Upper lobe of right lung (tissue), 1 donor: Measurements from ENCODE around the gene GAD1. TPM values are rescaled to one million over a fixed set of nuclear protein-coding genes. Genes with fewer than 3 reads are reported as not detected.
A peak's percentile ranks its signal among the peaks of the same experiment; 100 is the strongest.

Experiments used
- ATAC-seq: fragments of 200-7000 bp; cut with Tn5 transposase; one replicate; pipeline ENCODE4 v1.9.1; 2020; ENCODE audit warnings: mild to moderate bottlenecking, moderate library complexity
- DNase-seq: peaks from one replicate; pipeline ENCODE4 v3.0.0-alpha.2; 2020
- H3K27ac ChIP-seq: fragments of 200-600 bp; one replicate; pipeline ENCODE4 v1.8.0; 2022
- H3K27me3 ChIP-seq: fragments of 200-600 bp; one replicate; pipeline ENCODE4 v1.8.0; 2022; ENCODE audit warnings: mild to moderate bottlenecking
- H3K36me3 ChIP-seq: fragments of 200-600 bp; one replicate; pipeline ENCODE4 v1.8.0; 2022
- H3K4me1 ChIP-seq: fragments of 200-600 bp; one replicate; pipeline ENCODE4 v1.8.0; 2022
- H3K4me3 ChIP-seq: fragments of 200-600 bp; one replicate; pipeline ENCODE4 v1.8.0; 2022; ENCODE audit warnings: mild to moderate bottlenecking
- H3K9me3 ChIP-seq: fragments of 200-600 bp; one replicate; pipeline ENCODE4 v1.8.0; 2022
- intact Hi-C: fragments of 100-400 bp; cut with DNase I; formaldehyde crosslinking; loops from one replicate; pipeline ENCODE4 v1.11.0; 2022
- total RNA-seq: library from RNA; stranded (reverse); fragmentation: NEBNext Ultra II Directional; extraction: Animal tissue kit (Norgen Biotek cat#: 25700); gene quantifications from one replicate; pipeline ENCODE4 v1.2.1, GENCODE V29; 2021
- TF ChIP-seq, protein P1 (sequence below): fragments of 200-600 bp; IDR thresholded peaks from one replicate; pipeline ENCODE4 v1.8.0; 2022; ENCODE audit warnings: antibody characterized with exemption
- donor health status: DM: no; HTN: yes; CAD: no; lungs with severe emphysema.

Gene GAD1
- total RNA-seq, 1 donor from 2014 or later: not detected

DNA sequence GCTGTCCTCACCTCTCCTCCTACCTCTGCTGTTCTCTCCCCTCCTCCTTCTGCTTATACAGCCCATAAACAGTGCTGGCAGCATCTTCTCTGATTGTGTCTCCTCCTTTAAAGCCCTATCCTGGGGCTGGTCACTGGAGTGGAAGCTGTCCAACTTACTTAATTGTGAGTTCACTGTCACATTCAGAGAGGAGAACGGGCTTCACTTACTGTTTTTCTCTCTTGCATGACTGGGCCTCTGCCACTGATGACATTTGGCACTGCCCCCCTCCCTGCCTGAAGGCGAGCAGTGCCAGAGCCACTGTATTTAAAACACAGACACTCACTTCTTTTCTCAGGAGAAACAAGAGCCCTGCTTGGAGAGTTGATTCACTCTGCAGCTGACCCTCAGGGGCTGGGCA, 12.3 kb downstream of the GAD1 start:
- DNase-seq (no peak), ATAC-seq (no peak)
- H3K27me3 ChIP-seq: peaks cover 26% of the 10 kb centered on the region
- no peak overlapping the region for H3K27ac ChIP-seq
- TF ChIP-seq, protein P1, sequence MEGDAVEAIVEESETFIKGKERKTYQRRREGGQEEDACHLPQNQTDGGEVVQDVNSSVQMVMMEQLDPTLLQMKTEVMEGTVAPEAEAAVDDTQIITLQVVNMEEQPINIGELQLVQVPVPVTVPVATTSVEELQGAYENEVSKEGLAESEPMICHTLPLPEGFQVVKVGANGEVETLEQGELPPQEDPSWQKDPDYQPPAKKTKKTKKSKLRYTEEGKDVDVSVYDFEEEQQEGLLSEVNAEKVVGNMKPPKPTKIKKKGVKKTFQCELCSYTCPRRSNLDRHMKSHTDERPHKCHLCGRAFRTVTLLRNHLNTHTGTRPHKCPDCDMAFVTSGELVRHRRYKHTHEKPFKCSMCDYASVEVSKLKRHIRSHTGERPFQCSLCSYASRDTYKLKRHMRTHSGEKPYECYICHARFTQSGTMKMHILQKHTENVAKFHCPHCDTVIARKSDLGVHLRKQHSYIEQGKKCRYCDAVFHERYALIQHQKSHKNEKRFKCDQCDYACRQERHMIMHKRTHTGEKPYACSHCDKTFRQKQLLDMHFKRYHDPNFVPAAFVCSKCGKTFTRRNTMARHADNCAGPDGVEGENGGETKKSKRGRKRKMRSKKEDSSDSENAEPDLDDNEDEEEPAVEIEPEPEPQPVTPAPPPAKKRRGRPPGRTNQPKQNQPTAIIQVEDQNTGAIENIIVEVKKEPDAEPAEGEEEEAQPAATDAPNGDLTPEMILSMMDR: no peak
- H3K36me3 ChIP-seq: no peaks in the 10 kb centered on the region
- intact Hi-C loops: no loop called here
- no peaks in the 10 kb centered on the region for H3K9me3 ChIP-seq
- H3K4me3 ChIP-seq: no peak overlapping the region
- no peaks in the 10 kb centered on the region for H3K4me1 ChIP-seq

DNA sequence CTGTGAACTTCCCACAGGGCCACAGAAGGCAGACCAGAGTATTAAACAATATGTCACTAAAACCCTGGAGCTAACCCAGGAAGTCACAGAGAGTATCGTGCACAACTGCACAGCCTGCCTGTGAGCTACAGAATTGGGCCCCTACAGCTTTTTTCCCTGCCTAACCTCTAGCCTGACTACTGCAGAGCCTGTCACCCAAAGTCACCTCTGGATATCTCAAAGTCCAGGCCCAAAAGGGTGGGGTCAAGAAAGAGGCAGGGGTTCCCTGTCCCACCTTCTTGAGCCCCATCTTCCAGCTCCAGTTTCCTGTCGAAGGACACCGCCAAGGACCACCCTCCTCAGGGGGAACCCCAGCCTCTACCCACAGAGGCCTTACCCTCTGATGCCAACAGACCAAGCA, 13.5 kb downstream of the GAD1 start:
- Histone ChIP-seq H3K4me1 (no peaks in the 10 kb centered on the region), H3K27me3 (peaks cover 17% of the 10 kb centered on the region)
- intact Hi-C loops: no loop called here

DNA sequence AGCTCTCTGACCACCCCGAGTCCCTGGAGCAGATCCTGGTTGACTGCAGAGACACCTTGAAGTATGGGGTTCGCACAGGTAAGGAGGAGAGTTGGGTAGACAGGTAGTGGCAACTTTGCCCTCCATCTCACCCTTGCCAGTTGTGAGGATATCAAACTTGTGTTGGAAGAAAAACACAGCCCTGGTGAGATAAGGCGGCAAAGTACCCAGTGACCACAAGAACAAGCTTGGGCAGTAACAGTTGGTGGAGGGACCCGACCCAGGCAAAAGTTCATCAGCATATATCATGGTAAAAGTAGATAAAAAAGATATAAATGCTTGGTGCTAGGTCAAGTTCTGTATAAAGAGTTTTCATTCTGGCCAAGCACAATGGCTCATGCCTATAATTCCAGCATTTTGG, 14.4 kb downstream of the GAD1 start:
- H3K36me3 ChIP-seq: no peaks in the 10 kb centered on the region
- no peak for DNase-seq
- intact Hi-C loops: no loop called here
- no peak overlapping the region for H3K27ac ChIP-seq
- TF ChIP-seq, protein P1: no peak
- H3K27me3 ChIP-seq: peaks cover 11% of the 10 kb centered on the region
- H3K9me3 ChIP-seq: no peaks in the 10 kb centered on the region
- no peak for ATAC-seq
- no peaks in the 10 kb centered on the region for H3K4me1 ChIP-seq
- no peak overlapping the region for H3K4me3 ChIP-seq

More for the DNA sequence above, 13.5 kb downstream of the GAD1 start:
- TF ChIP-seq, protein P1: no peak
- ATAC-seq (peak; percentile 26), DNase-seq (no peak)
- Histone ChIP-seq H3K9me3 (no peaks in the 10 kb centered on the region), H3K36me3 (no peaks in the 10 kb centered on the region), H3K4me3 (no peak overlapping the region), H3K27ac (no peak overlapping the region)

DNA sequence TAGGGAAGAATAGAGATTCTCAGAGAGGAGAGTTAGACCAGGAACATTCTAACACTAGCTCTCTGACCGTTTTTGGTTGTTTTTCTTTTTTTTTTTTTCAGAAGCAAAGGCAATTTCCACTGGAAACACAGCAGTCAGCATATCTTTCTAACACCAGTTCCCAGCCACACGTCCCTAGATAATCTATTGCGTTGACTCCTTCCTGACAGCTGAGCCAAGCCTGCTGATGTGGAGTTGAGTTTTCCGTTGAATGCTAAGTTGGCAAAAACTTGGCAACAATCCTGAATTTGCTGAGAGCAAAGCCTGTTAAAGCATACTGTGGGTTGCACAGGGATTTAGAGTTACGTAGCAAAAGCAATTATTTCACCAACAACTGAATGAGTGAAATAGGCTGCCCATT, 19.3 kb downstream of the GAD1 start:
- DNase-seq (no peak), ATAC-seq (no peak)
- no peak overlapping the region for H3K4me3 ChIP-seq
- no peak overlapping the region for H3K27ac ChIP-seq
- no peaks in the 10 kb centered on the region for H3K27me3 ChIP-seq
- intact Hi-C loops: no loop called here
- H3K4me1 ChIP-seq: no peaks in the 10 kb centered on the region
- H3K36me3 ChIP-seq: no peaks in the 10 kb centered on the region
- no peaks in the 10 kb centered on the region for H3K9me3 ChIP-seq
- TF ChIP-seq, protein P1: no peak

DNA sequence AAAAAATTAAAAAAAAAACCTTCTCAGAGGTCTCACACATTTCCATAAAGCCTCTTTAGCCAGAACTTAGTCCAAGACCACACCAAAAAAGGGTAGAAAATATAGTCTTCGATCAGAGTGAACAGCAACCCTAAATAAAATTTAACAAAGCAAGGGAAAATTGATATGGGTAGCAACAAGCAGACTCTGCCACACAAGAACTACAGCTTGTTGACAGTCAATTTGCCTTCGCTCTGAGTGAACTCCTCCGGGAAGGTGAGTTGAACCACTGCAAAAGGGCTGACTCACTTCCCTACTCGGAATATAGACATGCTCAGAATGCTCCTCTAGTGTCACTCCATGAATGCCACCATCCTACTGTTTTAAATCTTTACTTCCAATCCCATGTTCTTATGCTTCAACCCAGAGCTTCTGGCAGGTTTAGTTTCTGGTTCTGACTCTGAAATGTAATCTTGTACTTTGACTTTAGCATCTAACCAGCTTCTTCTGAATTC, 24.1 kb downstream of the GAD1 start:
- ATAC-seq (no peak), DNase-seq (no peak)
- Histone ChIP-seq H3K27me3 (no peaks in the 10 kb centered on the region), H3K4me3 (no peak overlapping the region), H3K36me3 (no peaks in the 10 kb centered on the region), H3K4me1 (no peaks in the 10 kb centered on the region), H3K9me3 (no peaks in the 10 kb centered on the region), H3K27ac (no peak overlapping the region)
- intact Hi-C loops: no loop called here
- TF ChIP-seq, protein P1: no peak

DNA sequence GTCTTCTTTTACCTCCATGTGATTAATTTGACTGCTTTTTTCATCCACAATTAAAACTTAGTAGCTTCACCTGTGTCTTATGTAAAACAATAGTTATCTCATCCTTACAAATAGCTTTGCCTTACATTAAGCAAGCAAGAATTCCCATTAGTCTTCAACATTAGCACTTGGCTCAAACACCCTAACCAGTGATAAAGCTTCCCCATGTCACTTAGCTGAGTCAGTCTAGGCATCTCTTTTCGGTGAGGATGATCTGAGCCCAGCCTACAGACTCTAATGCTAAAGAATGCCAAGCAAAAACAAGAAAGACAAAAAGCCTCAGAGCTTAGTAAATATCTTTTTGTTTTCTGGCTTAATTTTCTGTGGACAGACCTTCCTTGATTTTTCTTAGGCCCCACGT, 26.1 kb downstream of the GAD1 start:
- TF ChIP-seq, protein P1: no peak
- no peak overlapping the region for H3K4me3 ChIP-seq
- no peaks in the 10 kb centered on the region for H3K4me1 ChIP-seq
- ATAC-seq: no peak
- no peaks in the 10 kb centered on the region for H3K36me3 ChIP-seq
- H3K9me3 ChIP-seq: no peaks in the 10 kb centered on the region
- intact Hi-C loops: no loop called here
- no peak for DNase-seq
- H3K27ac ChIP-seq: no peak overlapping the region
- H3K27me3 ChIP-seq: no peaks in the 10 kb centered on the region
